Measurements from ENCODE around the gene ZNF521. TPM values are rescaled to one million over a fixed set of nuclear protein-coding genes. Genes with fewer than 3 reads are reported as not detected.

The ZNF521 gene
- total RNA-seq, 1 donor from 2014 or later, result 41.6 TPM

GRCh38 chr18:25348386-25349130 lies 3.4 kb downstream of the ZNF521 start:
- intact Hi-C loops (cut with DNase I), result loop anchor here (5.0 kb wide), 2 partner anchors 744 to 921 kb away; partner anchors contain the start of genes IMPACT and SS18
- Histone ChIP-seq H3K27me3 (peaks cover 4% of the 10 kb centered on the region), H3K9me3 (no peaks in the 10 kb centered on the region), H3K27ac (peak overlapping the region; percentile 13 to 55), H3K4me1 (peaks cover 2 to 10% of the 10 kb centered on the region in 2 donors), H3K36me3 (no peaks in the 10 kb centered on the region), H3K4me3 (peak overlapping the region; percentile 70 to 72)
- TF ChIP-seq, protein P1, sequence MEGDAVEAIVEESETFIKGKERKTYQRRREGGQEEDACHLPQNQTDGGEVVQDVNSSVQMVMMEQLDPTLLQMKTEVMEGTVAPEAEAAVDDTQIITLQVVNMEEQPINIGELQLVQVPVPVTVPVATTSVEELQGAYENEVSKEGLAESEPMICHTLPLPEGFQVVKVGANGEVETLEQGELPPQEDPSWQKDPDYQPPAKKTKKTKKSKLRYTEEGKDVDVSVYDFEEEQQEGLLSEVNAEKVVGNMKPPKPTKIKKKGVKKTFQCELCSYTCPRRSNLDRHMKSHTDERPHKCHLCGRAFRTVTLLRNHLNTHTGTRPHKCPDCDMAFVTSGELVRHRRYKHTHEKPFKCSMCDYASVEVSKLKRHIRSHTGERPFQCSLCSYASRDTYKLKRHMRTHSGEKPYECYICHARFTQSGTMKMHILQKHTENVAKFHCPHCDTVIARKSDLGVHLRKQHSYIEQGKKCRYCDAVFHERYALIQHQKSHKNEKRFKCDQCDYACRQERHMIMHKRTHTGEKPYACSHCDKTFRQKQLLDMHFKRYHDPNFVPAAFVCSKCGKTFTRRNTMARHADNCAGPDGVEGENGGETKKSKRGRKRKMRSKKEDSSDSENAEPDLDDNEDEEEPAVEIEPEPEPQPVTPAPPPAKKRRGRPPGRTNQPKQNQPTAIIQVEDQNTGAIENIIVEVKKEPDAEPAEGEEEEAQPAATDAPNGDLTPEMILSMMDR (IDR thresholded peaks at IDR 0.05), result no peak
- DNase-seq (ENCODE audit: low spot score in 2 of 2), result no peak

DNA sequence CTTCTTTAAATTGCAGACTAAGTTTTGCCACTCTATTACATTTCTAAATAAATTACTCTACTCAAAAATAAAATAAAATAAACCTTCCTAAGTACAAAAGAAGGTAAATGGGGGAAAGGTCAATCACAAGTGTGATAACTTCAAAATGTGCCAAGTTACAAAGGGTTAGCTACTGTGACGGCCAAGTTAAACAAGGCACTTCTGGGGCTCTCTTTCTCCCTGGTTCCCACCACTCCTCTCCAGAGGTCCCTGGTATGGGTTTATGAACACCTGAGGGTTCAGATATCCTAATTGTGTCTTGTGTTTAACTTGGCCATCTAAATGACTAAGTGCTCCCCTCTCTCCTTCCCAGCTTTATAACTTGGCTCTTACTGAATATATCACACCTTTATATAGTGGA lies 5.4 kb downstream of the ZNF521 start:
- Histone ChIP-seq H3K27me3 (peaks cover 4% of the 10 kb centered on the region), H3K27ac (no peak overlapping the region)
- intact Hi-C loops (cut with DNase I), result loop anchor here (5.0 kb wide), 2 partner anchors 746 to 919 kb away; partner anchors contain the start of genes IMPACT and SS18

GRCh38 chr18:25345081-25345866 lies 6.7 kb downstream of the ZNF521 start:
- Histone ChIP-seq H3K36me3 (no peaks in the 10 kb centered on the region), H3K4me3 (no peak overlapping the region), H3K9me3 (no peaks in the 10 kb centered on the region), H3K4me1 (peaks cover 2 to 8% of the 10 kb centered on the region in 2 donors), H3K27ac (no peak overlapping the region), H3K27me3 (peaks cover 4% of the 10 kb centered on the region)
- DNase-seq (ENCODE audit: low spot score in 2 of 2), result no peak
- TF ChIP-seq, protein P1 (IDR thresholded peaks at IDR 0.05), result no peak
- intact Hi-C loops (cut with DNase I), result loop anchor here (5.0 kb wide), 2 partner anchors 747 to 918 kb away; partner anchors contain the start of genes IMPACT and SS18

More for the DNA sequence above, 5.4 kb downstream of the ZNF521 start:
- no peaks in the 10 kb centered on the region for H3K36me3 ChIP-seq
- peaks cover 2 to 10% of the 10 kb centered on the region in 2 donors for H3K4me1 ChIP-seq
- TF ChIP-seq, protein P1 (IDR thresholded peaks at IDR 0.05), result no peak
- H3K4me3 ChIP-seq, result no peak overlapping the region
- DNase-seq (ENCODE audit: low spot score in 2 of 2), result no peak
- no peaks in the 10 kb centered on the region for H3K9me3 ChIP-seq

GRCh38 chr18:25341831-25342230 lies 10.1 kb downstream of the ZNF521 start:
- intact Hi-C loops (cut with DNase I), result no loop called here
- H3K4me3 ChIP-seq, result no peak overlapping the region
- TF ChIP-seq, protein P1 (IDR thresholded peaks at IDR 0.05), result no peak
- H3K4me1 ChIP-seq, result no peaks in the 10 kb centered on the region
- H3K9me3 ChIP-seq, result no peaks in the 10 kb centered on the region
- no peak overlapping the region for H3K27ac ChIP-seq
- H3K27me3 ChIP-seq, result no peaks in the 10 kb centered on the region
- H3K36me3 ChIP-seq, result no peaks in the 10 kb centered on the region
- no peak for DNase-seq (ENCODE audit: low spot score in 2 of 2)

DNA sequence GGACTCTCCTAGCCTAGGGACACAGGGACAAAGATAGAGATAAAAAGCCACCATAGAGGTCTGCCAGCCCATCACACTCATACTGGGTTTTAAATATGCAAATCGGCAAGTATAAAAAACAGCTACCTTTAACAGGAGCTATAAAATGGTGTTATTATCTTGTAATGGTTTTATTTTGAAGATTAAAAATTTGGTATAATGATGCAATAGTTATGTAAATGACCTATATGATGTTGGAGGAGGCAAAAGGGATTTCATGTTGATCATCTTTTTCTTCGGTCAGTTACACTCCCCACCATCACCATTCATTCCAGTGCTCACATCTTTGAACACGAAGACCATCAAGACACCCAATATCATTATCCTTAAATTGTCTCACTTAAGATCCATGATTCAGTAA lies 11.2 kb downstream of the ZNF521 start:
- TF ChIP-seq, protein P1 (IDR thresholded peaks at IDR 0.05), result no peak
- H3K9me3 ChIP-seq, result no peaks in the 10 kb centered on the region
- H3K36me3 ChIP-seq, result no peaks in the 10 kb centered on the region
- no peaks in the 10 kb centered on the region for H3K4me1 ChIP-seq
- H3K4me3 ChIP-seq, result no peak overlapping the region
- H3K27ac ChIP-seq, result no peak overlapping the region
- DNase-seq (ENCODE audit: low spot score in 2 of 2), result no peak
- intact Hi-C loops (cut with DNase I), result no loop called here
- no peaks in the 10 kb centered on the region for H3K27me3 ChIP-seq
